GM19452 (cell line): ENCODE measurements around the gene RBMX.
A peak's percentile ranks its signal among the peaks of the same experiment; 100 is the strongest.
"Not testable (repeated sequence)": the region's sequence is repeated elsewhere in the genome, so short reads cannot be mapped to it uniquely, and the experiment has no call there.

ENCODE experiments used
- ATAC-seq: cut with Tn5 transposase; IDR thresholded peaks from one replicate; pipeline ENCODE4 v1.9.1; 2021; ENCODE audit not compliant: unreplicated experiment

RBMX gene

GRCh38 chrX:136880452-136881013 lies at the start of gene RBMX:
RBMX (minus strand) TSS chrX:136880725; CDS start chrX:136879427, 1,298 bp downstream.
- ATAC-seq = peak; percentile 98

GRCh38 chrX:136921438-136921837 lies 40.9 kb upstream of the RBMX start:
- not testable (repeated sequence) for ATAC-seq

- no peak for ATAC-seq
Observed at GRCh38 chrX:136920001-136920400, 39.5 kb upstream of the RBMX start.

GRCh38 chrX:136916827-136917226 lies 36.3 kb upstream of the RBMX start:
- ATAC-seq = no peak

GRCh38 chrX:136911661-136912060 lies 31.1 kb upstream of the RBMX start:
- not testable (repeated sequence) for ATAC-seq

- ATAC-seq = no peak
Observed at GRCh38 chrX:136911253-136911652, 30.7 kb upstream of the RBMX start.

GRCh38 chrX:136910565-136911035 lies 30.1 kb upstream of the RBMX start:
- ATAC-seq = no peak

GRCh38 chrX:136909706-136910564 lies 29.4 kb upstream of the RBMX start:
- peak; percentile 51 for ATAC-seq

GRCh38 chrX:136909119-136909705 lies 28.7 kb upstream of the RBMX start:
- ATAC-seq = peak; percentile 66

- ATAC-seq = no peak
Observed at GRCh38 chrX:136907621-136908020, 27.1 kb upstream of the RBMX start.

- no peak for ATAC-seq
Observed at GRCh38 chrX:136906921-136907510, 26.5 kb upstream of the RBMX start.

GRCh38 chrX:136904067-136904466 lies 23.5 kb upstream of the RBMX start:
- not testable (repeated sequence) for ATAC-seq

- ATAC-seq = not testable (repeated sequence)
Observed at GRCh38 chrX:136900071-136900470, 19.5 kb upstream of the RBMX start.

- no peak for ATAC-seq
Observed at GRCh38 chrX:136899221-136899620, 18.7 kb upstream of the RBMX start.

GRCh38 chrX:136898752-136899151 lies 18.2 kb upstream of the RBMX start:
- not testable (repeated sequence) for ATAC-seq

GRCh38 chrX:136896121-136896914 lies 15.8 kb upstream of the RBMX start:
- no peak for ATAC-seq

GRCh38 chrX:136892412-136892811 lies 11.9 kb upstream of the RBMX start:
- no peak for ATAC-seq

- ATAC-seq = not testable (repeated sequence)
Observed at GRCh38 chrX:136890596-136890995, 10.1 kb upstream of the RBMX start.

- ATAC-seq = no peak
Observed at GRCh38 chrX:136889269-136889668, 8.7 kb upstream of the RBMX start.

GRCh38 chrX:136880003-136880451 lies 498 bp downstream of the RBMX start:
- peak; percentile 13 for ATAC-seq
